Lower lobe of right lung (tissue), 2 donors: ENCODE results near the gene PSME3. TPM values are rescaled to one million over a fixed set of nuclear protein-coding genes. Genes with fewer than 3 reads are reported as not detected.
"Not testable (repeated sequence)": the region's sequence is repeated elsewhere in the genome, so short reads cannot be mapped to it uniquely, and the experiment has no call there.

Experiments
- ATAC-seq, 2 donors: fragments of 200-7000 bp; cut with Tn5 transposase; one replicate each; pipeline ENCODE4 v1.9.1; 2020 to 2022; ENCODE audit warnings: mild to moderate bottlenecking in 2 of 2, moderate library complexity in 2 of 2
- DNase-seq: peaks from one replicate; pipeline ENCODE4 v3.0.0-alpha.2; 2020
- H3K27ac ChIP-seq: fragments of 200-600 bp; one replicate; pipeline ENCODE4 v1.8.0; 2022
- H3K27me3 ChIP-seq: fragments of 200-600 bp; one replicate; pipeline ENCODE4 v1.8.0; 2022; ENCODE audit warnings: low read depth
- H3K36me3 ChIP-seq: fragments of 200-600 bp; one replicate; pipeline ENCODE4 v1.8.0; 2022; ENCODE audit warnings: mild to moderate bottlenecking
- H3K4me1 ChIP-seq: fragments of 200-600 bp; one replicate; pipeline ENCODE4 v1.8.0; 2022
- H3K4me3 ChIP-seq: fragments of 200-600 bp; one replicate; pipeline ENCODE4 v1.8.0; 2022; ENCODE audit warnings: mild to moderate bottlenecking
- H3K9me3 ChIP-seq: fragments of 200-600 bp; one replicate; pipeline ENCODE4 v1.8.0; 2022
- intact Hi-C: fragments of 100-400 bp; cut with DNase I; formaldehyde crosslinking; loops from one replicate; pipeline ENCODE4 v1.11.0; 2022
- total RNA-seq: library from RNA; stranded (reverse); fragmentation: NEBNext Ultra II Directional; extraction: Animal tissue kit (Norgen Biotek cat#: 25700); gene quantifications from one replicate; pipeline ENCODE4 v1.2.1, GENCODE V29; 2021
- TF ChIP-seq, protein P1 (sequence below): fragments of 200-600 bp; IDR thresholded peaks from one replicate; pipeline ENCODE4 v1.8.0; 2022; ENCODE audit warnings: antibody characterized with exemption, mild to moderate bottlenecking
- donor health status: DM: no; HTN: yes; CAD: no; lungs with severe emphysema.

The PSME3 gene
- total RNA-seq, 1 donor from 2014 or later: 81.6 TPM

DNA sequence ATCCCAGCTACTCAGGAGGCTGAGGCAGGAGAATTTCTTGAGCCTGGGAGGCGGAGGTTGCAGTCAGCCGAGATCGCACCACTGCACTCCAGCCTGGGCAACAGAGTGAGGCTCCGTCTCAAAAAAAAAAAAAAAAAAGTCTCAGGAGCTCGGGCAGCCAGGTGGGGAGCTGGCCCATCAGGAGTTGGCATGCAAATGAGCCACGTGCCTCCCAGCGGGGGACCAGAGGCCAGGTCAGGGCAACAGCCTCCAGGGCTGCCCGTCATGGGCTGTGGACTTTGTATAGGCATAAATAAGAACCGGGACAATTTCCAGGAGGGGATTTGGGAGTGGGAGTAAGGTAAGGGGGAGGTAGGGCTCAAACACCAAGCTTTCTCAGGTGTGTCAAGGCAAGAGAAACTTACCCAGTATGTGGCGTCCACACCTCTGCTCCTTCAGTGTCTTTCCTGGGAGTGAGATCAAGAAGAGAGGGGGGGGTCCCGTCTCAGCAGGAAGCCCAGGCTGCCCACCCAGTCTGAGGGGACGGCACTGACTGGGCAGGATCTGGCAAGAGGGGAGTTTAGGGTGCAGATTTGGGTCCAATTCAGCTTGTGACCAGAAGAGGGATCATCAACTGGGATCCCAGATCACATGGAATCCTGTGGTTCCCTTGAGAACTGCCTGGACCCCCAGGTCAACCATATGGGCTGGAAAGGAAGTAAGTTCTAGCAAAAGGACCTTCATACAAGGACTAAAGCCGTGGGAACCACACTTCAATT, 45.1 kb downstream of the PSME3 start:
- ATAC-seq: no peak

GRCh38 chr17:42878924-42879595, 45.9 kb downstream of the PSME3 start:
- intact Hi-C loops: no loop called here
- no peaks in the 10 kb centered on the region for H3K9me3 ChIP-seq
- no peaks in the 10 kb centered on the region for H3K27me3 ChIP-seq
- DNase-seq: no peak
- ATAC-seq: no peak
- no peaks in the 10 kb centered on the region for H3K36me3 ChIP-seq
- H3K4me3 ChIP-seq: no peak overlapping the region
- no peaks in the 10 kb centered on the region for H3K4me1 ChIP-seq
- H3K27ac ChIP-seq: no peak overlapping the region
- TF ChIP-seq, protein P1, sequence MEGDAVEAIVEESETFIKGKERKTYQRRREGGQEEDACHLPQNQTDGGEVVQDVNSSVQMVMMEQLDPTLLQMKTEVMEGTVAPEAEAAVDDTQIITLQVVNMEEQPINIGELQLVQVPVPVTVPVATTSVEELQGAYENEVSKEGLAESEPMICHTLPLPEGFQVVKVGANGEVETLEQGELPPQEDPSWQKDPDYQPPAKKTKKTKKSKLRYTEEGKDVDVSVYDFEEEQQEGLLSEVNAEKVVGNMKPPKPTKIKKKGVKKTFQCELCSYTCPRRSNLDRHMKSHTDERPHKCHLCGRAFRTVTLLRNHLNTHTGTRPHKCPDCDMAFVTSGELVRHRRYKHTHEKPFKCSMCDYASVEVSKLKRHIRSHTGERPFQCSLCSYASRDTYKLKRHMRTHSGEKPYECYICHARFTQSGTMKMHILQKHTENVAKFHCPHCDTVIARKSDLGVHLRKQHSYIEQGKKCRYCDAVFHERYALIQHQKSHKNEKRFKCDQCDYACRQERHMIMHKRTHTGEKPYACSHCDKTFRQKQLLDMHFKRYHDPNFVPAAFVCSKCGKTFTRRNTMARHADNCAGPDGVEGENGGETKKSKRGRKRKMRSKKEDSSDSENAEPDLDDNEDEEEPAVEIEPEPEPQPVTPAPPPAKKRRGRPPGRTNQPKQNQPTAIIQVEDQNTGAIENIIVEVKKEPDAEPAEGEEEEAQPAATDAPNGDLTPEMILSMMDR: no peak

More for the DNA sequence above, 45.1 kb downstream of the PSME3 start:
- Histone ChIP-seq H3K4me1 (no peaks in the 10 kb centered on the region), H3K9me3 (no peaks in the 10 kb centered on the region), H3K27ac (no peak overlapping the region), H3K36me3 (no peaks in the 10 kb centered on the region), H3K4me3 (no peak overlapping the region), H3K27me3 (no peaks in the 10 kb centered on the region)
- TF ChIP-seq, protein P1: no peak
- intact Hi-C loops: no loop called here
- DNase-seq: no peak

GRCh38 chr17:42879596-42879985, 46.4 kb downstream of the PSME3 start:
- ATAC-seq (no peak), DNase-seq (no peak)
- Histone ChIP-seq H3K4me3 (no peak overlapping the region), H3K27me3 (no peaks in the 10 kb centered on the region), H3K36me3 (no peaks in the 10 kb centered on the region), H3K9me3 (no peaks in the 10 kb centered on the region), H3K27ac (no peak overlapping the region), H3K4me1 (no peaks in the 10 kb centered on the region)
- intact Hi-C loops: no loop called here
- TF ChIP-seq, protein P1: no peak

- intact Hi-C loops: no loop called here
- TF ChIP-seq, protein P1: no peak
- H3K9me3 ChIP-seq: no peaks in the 10 kb centered on the region
- DNase-seq (no peak), ATAC-seq (no peak)
- no peak overlapping the region for H3K4me3 ChIP-seq
- no peaks in the 10 kb centered on the region for H3K27me3 ChIP-seq
- peaks cover 2% of the 10 kb centered on the region for H3K4me1 ChIP-seq
- H3K36me3 ChIP-seq: no peaks in the 10 kb centered on the region
- H3K27ac ChIP-seq: no peak overlapping the region
Observed at GRCh38 chr17:42880776-42881310, 47.6 kb downstream of the PSME3 start.

DNA sequence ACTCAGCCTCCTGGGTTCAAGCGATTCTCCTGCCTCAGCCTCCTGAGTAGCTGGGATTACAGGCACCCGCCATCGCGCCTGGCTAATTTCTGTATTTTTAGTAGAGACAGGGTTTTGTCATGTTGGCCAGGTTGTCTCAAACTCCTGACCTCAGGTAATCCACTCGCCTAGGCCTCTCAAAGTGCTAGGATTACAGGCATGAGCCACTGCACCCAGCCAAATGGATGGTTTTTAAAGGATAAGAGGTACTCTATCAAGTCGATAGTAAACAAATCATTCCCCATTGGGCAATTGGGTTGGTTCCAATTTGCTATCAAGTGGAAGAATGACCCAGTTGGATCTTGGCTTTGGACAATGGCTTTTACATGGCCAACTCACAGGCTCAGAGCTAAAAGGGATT, 48.5 kb downstream of the PSME3 start:
- H3K9me3 ChIP-seq, H3K27ac ChIP-seq, intact Hi-C loops, DNase-seq, H3K27me3 ChIP-seq, H3K36me3 ChIP-seq, H3K4me3 ChIP-seq: not testable (repeated sequence)
- peak; percentile 61 to 74 for ATAC-seq
- H3K4me1 ChIP-seq: peaks cover 11% of the 10 kb centered on the region

- Histone ChIP-seq H3K36me3 (no peaks in the 10 kb centered on the region), H3K9me3 (no peaks in the 10 kb centered on the region), H3K27ac (no peak overlapping the region), H3K27me3 (no peaks in the 10 kb centered on the region), H3K4me1 (peaks cover 15% of the 10 kb centered on the region), H3K4me3 (no peak overlapping the region)
- ATAC-seq (no peak), DNase-seq (no peak)
- intact Hi-C loops: no loop called here
- TF ChIP-seq, protein P1: no peak
Observed at GRCh38 chr17:42882166-42882565, 49.0 kb downstream of the PSME3 start.
